ENCODE measurements around the gene PDE6H.

The PDE6H gene

GRCh38 chr12:14970473-14970872 is 2.4 kb upstream of the PDE6H start:
- TF ChIP-seq CTCF (IDR thresholded peaks at IDR 0.05; ENCODE audit: extremely low read depth, missing control alignments) = no peak
- no peak for DNase-seq (ENCODE audit: low spot score)

GRCh38 chr12:14974633-14975032 is 1.8 kb downstream of the PDE6H start:
- DNase-seq (ENCODE audit: low spot score) = no peak
- TF ChIP-seq CTCF (IDR thresholded peaks at IDR 0.05; ENCODE audit: extremely low read depth, missing control alignments) = no peak

- no peak for DNase-seq (ENCODE audit: low spot score)
- TF ChIP-seq CTCF (IDR thresholded peaks at IDR 0.05; ENCODE audit: extremely low read depth, missing control alignments) = no peak
These were observed 2.6 kb downstream of the PDE6H start for GRCh38 chr12:14975457-14975856.

- TF ChIP-seq CTCF (IDR thresholded peaks at IDR 0.05; ENCODE audit: extremely low read depth, missing control alignments) = no peak
- DNase-seq (ENCODE audit: low spot score) = no peak
These were observed 3.8 kb downstream of the PDE6H start for GRCh38 chr12:14976658-14977057.

- no peak for TF ChIP-seq CTCF (IDR thresholded peaks at IDR 0.05; ENCODE audit: extremely low read depth, missing control alignments)
- no peak for DNase-seq (ENCODE audit: low spot score)
These were observed 6.6 kb downstream of the PDE6H start for GRCh38 chr12:14979468-14979867.

GRCh38 chr12:14981049-14981448 is 8.2 kb downstream of the PDE6H start:
- DNase-seq (ENCODE audit: low spot score) = no peak
- TF ChIP-seq CTCF (IDR thresholded peaks at IDR 0.05; ENCODE audit: extremely low read depth, missing control alignments) = no peak

GRCh38 chr12:14982562-14982961 is 9.7 kb downstream of the PDE6H start:
- no peak for DNase-seq (ENCODE audit: low spot score)
- TF ChIP-seq CTCF (IDR thresholded peaks at IDR 0.05; ENCODE audit: extremely low read depth, missing control alignments) = no peak
